ENCODE results near the gene BTN2A1.
"Not testable (repeated sequence)": the region's sequence is repeated elsewhere in the genome, so short reads cannot be mapped to it uniquely, and the experiment has no call there.

The BTN2A1 gene

DNA sequence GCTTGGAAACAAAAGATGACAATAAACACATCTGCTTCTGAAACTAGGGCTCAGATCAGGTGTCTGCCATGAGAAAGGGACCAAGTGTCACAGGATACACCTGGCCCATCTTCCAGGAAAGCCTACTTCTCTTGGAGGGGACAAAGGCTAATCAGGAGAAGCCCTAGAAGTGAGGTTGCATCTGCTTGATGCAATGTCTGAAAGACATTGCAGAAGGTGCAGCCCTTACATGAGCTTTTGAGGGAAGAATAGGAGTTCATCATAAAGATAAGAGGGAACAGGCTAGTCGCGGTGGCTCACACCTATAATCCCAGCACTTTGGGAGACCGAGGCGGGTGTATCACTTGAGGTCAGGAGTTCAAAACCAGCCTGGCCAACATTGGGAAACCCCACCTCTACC is 39.9 kb downstream of the BTN2A1 start:
- no peak for DNase-seq

DNA sequence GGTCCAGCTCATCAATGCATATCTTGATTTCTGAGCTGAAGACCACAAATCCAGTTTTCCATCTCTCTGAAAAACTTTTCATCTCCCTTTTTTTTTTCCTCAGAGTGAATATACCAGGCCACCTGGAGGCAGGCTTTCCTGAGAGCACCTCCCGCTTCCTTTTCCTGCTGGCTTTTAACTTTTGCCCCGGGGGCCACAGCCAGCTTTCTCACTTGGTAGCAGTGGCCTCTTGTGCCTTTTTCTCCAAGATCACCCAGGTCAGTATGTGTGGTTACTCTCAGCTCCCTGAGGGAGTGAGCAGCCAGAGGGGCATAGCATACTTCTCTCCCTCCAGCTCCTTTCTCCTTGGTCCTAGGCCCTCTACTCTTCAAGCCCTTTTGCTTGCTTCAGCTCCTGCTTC is 42.3 kb downstream of the BTN2A1 start, which contains the start of gene BTN1A1:
Gene BTN1A1 (plus strand): TSS at position 202 of the 400 bp plus-strand sequence. CDS start 984 bp downstream, outside the sequence.
- no peak for DNase-seq

DNA sequence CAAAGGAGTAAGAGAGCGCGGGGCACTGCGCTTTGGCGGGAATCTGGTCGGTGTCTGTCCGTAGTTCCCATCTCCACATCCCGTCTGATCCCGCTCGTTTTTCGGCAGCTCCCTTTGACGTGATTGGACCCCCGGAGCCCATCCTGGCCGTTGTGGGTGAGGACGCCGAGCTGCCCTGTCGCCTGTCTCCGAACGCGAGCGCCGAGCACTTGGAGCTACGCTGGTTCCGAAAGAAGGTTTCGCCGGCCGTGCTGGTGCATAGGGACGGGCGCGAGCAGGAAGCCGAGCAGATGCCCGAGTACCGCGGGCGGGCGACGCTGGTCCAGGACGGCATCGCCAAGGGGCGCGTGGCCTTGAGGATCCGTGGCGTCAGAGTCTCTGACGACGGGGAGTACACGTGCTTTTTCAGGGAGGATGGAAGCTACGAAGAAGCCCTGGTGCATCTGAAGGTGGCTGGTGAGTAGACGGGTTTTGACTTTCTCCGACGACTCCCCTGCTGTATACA is 43.8 kb downstream of the BTN2A1 start:
- DNase-seq, result peak; percentile 12

DNA sequence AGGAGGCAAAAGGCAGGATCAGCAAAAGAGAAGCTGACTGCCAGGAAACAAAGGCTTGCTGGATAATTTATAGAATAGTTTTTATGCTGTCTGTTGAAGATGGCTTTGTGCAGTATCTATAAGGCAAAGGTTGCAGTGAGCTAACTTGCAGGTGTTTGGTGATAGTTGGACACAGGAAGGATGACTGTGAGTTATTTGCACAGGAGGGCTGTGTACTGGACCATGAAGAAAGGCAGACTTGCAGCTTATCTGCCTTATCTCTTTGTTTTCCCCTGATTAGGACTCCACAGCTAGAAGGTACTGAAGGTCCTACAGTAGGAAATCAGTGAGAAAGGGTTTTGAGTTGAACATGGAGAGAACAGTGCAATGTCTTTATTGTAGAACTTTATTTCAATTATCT is 44.4 kb downstream of the BTN2A1 start:
- DNase-seq, result no peak

DNA sequence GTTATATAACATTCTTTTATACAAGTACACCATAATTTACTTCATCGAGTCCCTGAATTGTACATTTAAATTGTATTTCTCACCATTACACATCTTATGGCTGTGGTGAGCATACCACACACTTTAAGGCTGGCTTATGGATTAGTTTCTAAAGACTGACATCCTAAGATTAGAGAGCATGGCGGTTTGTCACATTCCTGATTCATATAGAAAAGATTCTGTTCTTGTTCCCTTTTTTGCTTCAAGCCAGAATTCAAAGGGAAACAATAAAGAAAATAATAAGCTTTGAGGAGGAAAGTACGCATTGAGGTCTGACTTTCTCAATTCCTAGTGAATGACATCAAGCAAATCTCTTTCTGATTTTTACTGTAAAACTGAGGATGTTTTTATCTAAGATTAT is 44.9 kb downstream of the BTN2A1 start:
- no peak for DNase-seq

DNA sequence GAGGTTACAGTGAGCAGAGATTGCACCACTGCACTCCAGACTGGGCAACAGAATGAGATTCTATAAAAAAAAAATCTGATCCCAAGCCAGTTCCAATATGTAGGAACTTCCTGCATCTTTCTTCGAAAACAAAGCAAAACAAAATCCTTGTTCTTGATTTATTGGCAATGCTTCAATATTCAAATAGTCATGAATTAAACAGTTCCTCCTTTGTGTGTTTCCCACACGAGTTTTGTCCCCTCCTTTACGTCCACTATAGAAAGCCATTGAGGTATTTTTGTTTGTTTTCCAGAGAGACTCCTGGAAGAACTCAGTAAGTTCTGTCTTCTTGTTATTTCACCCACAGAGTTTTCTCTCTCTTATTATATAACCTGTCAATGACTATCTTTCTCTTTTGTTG is 49.9 kb downstream of the BTN2A1 start:
- no peak for DNase-seq

DNA sequence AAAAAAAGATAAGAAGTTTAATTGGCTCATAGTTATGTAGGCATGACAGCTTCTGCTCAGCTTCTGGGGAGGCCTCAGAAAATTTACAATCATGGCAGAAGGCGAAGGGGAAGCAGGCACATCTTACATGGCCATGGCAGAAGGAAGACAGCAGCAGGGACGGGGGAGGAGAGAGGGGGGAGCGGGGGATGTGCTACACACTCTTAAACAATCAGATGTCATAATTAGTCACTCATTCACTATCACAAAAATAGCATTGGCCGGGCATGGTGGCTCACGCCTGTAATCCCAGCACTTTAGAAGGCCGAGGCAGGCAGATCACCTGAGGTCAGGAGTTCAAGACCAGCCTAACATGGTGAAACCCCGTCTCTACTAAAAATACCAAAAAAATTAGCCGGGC is 53.3 kb downstream of the BTN2A1 start:
- DNase-seq, result not testable (repeated sequence)

DNA sequence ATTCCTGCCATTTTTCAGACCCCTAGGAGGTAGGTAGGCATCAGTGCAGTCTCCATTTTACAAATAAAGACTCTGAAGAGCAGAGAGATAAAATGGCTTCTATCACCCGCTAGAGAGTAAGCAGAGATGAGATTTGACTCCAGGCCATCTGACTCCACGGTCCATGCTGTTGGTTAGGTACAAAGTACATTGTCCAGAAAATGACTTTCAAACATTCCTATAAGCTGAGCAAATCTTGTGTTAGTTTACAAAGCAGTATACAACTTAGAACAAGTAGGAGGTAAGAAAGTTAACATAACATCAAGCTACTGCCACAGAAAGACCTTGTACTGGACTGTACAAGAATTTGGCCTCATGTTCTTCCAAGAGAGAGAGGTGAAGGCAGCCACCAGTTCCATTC is 57.2 kb downstream of the BTN2A1 start:
- DNase-seq, result no peak

DNA sequence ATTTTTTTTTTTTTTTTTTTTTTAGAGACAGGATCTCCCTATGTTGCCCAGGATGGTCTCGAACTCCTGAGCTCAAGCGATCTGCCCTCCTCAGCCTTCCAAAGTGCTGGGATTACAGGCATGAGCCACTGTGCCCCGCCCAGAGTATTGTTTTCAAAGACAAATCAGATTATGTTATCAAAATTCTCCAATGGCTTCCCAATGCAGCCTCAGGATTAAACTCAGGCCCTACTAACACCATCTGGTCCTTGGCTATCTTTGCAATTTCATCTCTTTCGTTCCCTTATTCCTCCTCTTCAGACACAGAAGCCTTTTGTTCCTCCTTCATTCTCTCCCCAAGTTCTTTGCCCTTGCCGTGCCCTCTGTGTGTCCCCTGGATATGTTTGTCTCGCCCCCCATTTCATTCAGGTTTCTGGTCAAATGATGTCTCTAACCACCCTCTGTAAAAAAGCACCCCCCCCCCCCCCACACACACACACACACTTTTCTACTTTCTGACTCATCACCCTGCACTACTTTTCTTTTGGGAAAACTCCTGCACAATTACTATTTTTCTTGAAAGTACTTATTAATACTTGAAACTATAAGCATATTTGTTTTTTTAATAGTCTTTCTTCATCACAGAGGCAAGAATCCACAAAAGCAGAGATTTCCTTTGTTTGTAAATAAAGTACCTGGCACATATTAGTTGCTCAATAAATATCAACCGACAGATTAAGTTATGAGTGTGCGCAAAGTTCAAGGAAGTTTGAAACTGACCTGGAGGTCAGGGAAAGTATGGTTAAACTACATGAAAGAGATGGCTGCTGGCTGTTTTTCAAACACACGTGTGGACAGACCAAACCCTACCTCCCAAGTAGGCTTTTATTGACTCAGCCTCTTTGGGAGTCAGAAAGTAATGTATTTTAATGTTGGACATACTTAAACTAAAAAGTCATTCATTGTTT is 59.0 kb downstream of the BTN2A1 start:
- DNase-seq, result no peak
